SIG-M5 treated with dmso at 0.1 percent for 504 hours (cell line): ENCODE data around the gene NOL12.
"Not testable (repeated sequence)": the region's sequence is repeated elsewhere in the genome, so short reads cannot be mapped to it uniquely, and the experiment has no call there.

Experiments used
- DNase-seq: peaks from one replicate; lab custom pipeline; 2025; ENCODE audit not compliant: unreplicated experiment; lab: John Stamatoyannopoulos, UW

Gene NOL12

DNA sequence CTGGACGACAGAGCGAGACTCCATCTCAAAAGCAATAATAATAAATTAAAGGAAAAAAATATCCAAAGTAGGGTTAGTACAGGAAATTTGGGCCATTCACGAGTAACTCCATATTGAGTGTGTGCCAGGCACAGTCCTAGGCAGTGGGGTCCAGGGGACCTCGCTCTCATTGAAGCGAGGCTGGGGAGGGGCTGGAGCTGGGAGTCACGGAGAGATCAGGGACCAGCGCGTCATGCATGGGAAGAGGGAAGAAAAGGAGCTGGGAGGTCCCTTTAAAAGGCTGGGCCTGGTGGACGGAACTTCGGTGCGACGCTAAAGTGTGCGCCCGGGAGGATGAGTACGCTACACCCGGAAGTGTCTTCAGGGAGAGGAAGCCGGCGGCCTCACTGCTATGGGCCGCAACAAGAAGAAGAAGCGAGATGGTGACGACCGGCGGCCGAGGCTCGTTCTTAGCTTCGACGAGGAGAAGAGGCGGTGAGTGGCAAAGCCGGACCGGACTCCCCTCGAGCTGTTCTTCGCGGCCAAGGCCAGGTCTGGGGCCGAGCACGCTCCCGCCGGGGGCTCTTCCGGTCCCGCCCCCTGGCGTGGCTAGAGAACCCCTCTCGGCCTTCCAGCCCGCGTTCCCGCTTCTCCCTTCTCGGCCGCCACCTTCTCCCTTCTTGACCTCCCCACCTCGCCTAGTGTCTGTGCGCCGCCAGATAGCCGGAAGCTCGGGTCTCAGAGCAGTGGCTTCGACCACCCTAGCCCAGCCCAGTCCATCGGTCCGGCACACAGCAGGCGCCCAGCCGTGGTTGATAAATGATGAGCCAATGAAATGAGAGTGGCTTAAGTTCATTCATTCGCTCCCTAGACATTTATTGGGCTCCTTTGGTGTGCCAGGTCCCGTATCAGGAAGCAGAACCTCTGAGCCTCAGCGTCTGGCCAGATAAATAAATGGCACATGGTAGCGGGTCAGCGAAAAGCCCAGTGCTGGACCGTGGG, at the start of gene NOL12:
Gene NOL12 (plus strand): TSS at position 342 of the 981 bp plus-strand sequence. CDS start 50 bp downstream, at position 392.
- DNase-seq = peak; percentile 86

GRCh38 chr22:37636949-37637273, 49.2 kb upstream of the NOL12 start:
- DNase-seq = no peak

DNA sequence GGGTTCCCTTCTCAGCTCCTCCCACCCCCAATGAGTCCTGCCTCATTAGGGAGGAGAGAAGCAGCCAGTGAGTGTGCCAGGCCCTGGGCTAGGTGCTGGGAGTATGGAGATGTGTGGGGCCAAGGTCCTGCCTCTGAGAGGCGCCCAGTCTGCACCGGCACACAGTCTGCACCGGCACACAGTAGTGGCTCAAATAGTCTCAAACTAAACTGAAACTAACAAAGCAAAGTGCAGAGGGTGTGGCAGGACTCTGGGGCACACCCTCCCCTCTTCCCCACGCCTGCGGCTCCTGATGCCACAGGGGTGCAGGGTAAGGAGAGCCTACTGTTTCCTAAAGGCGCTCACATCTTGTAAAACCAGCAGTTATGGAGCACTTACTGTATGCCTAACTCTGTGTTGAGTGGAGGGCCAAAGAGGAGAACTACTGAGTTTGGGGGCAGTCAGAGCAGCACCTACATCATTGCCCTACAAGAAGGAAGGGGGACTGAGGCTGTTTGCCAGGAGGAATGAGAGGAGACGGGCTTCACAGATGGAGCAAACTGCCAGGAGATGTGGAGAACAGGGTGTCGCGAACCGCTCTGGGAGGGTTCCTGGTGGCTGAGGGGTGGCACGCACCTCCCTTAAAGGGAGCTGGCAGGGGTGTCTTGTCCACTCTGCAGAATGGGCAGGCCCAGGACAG, 47.6 kb upstream of the NOL12 start:
- no peak for DNase-seq

GRCh38 chr22:37639070-37639760, 46.9 kb upstream of the NOL12 start, which contains the start of gene SH3BP1:
Gene SH3BP1 (plus strand): TSS chr22:37639669. CDS start chr22:37639788, 119 bp downstream.
- peak; percentile 33 for DNase-seq

- DNase-seq = peak; percentile 59
Observed at GRCh38 chr22:37639771-37640590, 46.2 kb upstream of the NOL12 start.

- no peak for DNase-seq
Observed at GRCh38 chr22:37640591-37641560, 45.3 kb upstream of the NOL12 start.

GRCh38 chr22:37641561-37641949, 44.6 kb upstream of the NOL12 start:
- no peak for DNase-seq

- peak; percentile 61 for DNase-seq
Observed at GRCh38 chr22:37643225-37643847, 42.8 kb upstream of the NOL12 start.

DNA sequence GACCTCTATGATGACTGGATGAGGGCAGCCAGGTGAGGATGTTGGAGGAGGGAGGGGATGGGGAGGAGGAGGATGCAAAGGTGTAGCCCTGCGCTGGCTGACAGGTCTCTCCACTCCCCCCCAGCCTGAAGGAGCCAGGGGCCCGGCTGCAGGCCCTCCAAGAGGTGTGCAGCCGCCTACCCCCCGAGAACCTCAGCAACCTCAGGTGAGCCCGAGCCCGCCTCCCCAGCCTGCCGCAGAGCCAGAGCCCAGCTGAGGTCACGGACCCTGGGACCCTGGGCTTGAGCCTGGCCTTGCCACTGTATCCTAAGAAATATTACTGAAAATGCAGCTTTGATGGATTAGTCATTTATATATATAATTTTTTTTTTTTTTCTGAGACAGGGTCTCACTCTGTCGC, 38.8 kb upstream of the NOL12 start:
- DNase-seq = no peak

DNA sequence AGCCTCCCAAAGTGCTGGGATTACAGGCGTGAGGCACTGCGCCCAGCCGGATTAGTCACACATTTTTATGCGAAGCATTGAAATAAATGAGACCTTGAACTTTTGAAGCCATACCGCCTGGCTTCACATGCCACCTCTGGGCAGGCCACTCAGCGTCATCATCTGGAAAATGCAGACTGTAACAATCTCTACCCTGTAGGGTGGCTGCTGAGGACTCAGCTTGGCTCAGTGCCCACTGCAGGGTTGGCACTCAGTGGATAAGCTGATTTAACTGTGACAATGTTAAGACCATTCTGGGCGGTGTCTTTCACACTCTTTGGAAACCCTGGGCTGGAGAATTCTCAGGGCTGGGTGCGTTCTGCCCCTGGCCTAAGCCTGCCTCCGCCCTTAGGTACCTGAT, 38.2 kb upstream of the NOL12 start:
- no peak for DNase-seq

DNA sequence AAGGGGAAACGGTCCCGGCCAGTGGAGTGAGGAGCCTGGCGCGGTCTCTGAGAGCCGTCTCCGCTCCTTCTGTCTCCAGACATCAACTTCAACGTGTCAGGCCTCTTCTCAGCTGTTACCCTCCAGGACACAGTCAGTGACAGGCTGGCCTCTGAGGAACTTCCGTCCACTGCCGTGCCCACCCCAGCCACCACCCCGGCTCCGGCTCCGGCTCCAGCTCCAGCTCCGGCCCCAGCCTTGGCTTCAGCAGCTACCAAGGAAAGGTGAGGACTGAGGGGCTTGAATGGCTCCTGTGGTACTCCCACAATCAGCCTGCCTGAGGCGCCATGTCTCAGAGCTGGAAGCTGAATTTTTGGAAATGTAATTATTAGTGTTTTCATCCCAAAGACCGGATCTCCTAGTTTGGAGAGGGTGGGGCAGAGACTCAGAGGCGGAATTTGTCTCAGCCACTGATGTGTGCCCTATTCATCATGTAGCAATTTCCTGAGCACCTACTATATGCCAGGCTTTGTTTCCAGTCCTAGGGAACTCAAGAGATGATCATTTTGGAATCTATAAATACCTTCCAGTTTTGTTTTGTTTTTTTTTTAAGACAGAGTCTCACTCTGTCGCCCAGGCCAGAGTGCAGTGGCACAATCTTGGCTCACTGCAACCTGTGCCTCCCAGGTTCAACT, 35.5 kb upstream of the NOL12 start:
- no peak for DNase-seq

- no peak for DNase-seq
Observed at GRCh38 chr22:37654563-37655251, 31.4 kb upstream of the NOL12 start.

DNA sequence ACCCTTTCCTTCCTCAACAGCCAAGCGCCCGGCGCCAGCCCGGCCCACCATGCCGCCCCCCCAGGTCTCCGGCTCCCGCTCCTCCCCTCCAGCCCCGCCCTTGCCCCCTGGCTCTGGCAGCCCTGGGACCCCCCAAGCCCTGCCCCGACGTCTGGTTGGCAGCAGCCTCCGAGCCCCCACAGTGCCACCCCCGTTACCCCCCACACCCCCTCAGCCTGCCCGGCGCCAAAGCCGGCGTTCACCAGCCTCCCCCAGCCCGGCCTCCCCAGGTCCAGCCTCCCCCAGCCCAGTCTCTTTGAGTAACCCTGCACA, 30.9 kb upstream of the NOL12 start:
- DNase-seq = no peak

GRCh38 chr22:37656583-37656982, 29.6 kb upstream of the NOL12 start:
- not testable (repeated sequence) for DNase-seq

DNA sequence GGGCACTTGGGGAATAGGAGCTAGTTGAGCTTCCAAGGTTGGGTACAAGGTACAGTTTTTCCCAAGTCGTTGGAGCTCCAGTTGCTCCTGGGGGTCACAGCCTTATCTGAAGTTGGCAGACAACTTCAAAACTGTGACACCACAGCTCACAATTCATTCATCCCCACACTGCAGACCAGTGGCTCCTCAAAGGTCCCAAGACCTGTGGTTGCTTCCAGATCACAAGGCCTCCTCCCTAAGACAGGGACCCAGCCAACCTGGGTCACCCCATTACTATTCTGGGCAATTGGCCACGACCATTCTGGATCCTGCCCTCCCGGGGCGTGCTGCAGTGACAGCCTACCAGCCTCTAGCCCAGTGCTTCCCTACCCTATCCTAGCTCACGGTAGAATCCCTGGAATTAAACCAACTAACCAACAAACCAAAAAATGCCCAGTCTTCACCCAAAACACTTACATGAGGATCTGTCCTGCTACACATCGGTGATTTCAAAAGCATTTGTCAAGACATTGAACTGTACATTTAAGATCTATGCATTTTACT, 28.5 kb upstream of the NOL12 start:
- no peak for DNase-seq

DNA sequence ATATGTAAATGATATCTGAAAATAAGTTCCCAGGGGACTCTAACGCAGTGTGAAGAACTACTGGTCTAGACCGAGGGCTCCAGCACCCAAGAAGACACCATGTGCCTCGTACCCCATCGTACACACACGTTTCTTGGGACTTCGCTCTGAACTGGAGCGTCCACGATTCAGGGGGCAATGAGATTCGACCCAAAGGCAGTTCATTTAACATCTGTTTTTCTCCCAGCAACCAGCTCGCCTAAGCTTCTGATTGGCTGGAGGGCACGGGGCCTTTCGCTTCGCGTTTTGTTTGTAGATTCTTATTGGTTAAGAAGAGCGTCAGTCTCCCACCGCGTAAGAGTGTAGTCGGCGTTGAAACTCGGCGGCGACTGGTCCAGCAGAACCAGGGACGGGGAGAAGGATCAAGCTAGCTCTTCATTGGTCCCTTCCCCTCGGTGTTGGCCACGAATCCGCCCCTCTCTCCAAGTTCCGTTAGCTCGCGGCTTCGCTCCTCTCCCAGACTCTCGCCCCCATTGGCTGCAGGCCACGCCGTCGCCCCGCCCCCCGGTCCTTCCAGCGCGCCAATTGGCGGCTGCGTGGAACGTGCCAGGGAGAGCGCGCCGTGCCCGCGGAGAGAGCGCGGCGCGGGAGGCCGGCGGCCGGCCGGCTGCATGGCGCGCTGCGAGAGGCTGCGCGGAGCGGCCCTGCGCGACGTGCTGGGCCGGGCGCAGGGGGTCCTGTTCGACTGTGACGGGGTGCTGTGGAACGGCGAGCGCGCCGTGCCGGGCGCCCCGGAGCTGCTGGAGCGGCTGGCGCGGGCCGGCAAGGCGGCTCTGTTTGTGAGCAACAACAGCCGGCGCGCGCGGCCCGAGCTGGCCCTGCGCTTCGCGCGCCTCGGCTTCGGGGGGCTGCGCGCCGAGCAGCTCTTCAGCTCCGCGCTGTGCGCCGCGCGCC, 27.7 kb upstream of the NOL12 start, which contains the start of gene PDXP:
Gene PDXP (plus strand): TSS at position 591 of the 933 bp plus-strand sequence. CDS start 60 bp downstream, at position 651.
- DNase-seq = peak; percentile 99
